Astrocyte of the cerebellum (primary cell): Measurements from ENCODE around the gene ASB15.

Source experiments
- DNase-seq: peaks from one replicate; pipeline ENCODE4 v3.0.0-alpha.2; 2011; ENCODE audit warnings: low read depth
- H3K4me3 ChIP-seq: 2 replicates; pipeline ENCODE4 v1.5.1; 2011; ENCODE audit warnings: mild to moderate bottlenecking, low read depth, low read length, moderate library complexity
- CTCF ChIP-seq: IDR thresholded peaks from 2 replicates; pipeline ENCODE4 v1.5.1; 2012; ENCODE audit warnings: low read length, low read depth, moderate library complexity, mild to moderate bottlenecking; ENCODE audit errors: missing control alignments
- in situ Hi-C: cut with HindIII; loops from 2 replicates; pipeline ENCODE4 v1.10.0; 2017; ENCODE audit warnings: low sequenced_read_pairs

The ASB15 gene

DNA sequence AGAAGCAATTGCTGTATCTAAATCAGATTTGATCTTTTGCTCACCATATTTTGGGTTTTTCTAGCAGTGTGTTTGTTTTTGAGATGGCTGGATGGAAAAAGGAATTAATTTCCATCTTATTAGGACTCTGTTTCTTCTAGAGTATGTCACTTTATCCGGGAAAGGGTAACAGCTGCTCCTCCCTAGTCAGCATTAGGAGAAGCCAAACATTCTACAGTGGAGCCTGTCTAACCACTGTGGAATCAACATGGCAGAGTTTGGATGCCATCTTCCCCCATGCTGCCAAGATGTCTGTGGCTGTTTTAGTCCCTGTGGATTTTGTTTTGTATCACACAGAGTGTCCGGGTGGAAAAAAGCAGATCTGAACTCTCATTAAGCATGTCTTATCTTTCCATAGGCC, 38.0 kb downstream of the ASB15 start:
- no peak for DNase-seq
- H3K4me3 ChIP-seq: no peak overlapping the region
- in situ Hi-C loops: no loop called here
- TF ChIP-seq CTCF: no peak

DNA sequence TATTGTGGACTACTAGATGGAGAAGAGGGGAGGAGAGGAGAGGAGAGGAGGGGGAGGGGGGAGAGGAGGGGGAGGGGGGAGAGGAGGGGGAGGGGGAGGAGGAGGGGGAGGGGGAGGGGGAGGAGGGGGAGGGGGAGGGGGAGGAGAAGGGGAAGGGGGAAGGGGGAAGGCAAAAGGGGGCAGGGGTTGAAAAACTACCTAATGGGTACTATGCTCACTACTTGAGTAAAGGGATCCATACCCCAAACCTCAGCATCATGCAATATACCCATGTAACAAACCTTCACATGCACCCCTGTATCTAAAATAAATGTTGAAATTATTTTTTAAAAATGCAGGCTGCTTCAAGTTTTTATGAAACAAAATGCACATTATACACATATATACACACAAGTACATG, 39.0 kb downstream of the ASB15 start:
- in situ Hi-C loops: no loop called here
- no peak for DNase-seq
- no peak for TF ChIP-seq CTCF
- H3K4me3 ChIP-seq: no peak overlapping the region

DNA sequence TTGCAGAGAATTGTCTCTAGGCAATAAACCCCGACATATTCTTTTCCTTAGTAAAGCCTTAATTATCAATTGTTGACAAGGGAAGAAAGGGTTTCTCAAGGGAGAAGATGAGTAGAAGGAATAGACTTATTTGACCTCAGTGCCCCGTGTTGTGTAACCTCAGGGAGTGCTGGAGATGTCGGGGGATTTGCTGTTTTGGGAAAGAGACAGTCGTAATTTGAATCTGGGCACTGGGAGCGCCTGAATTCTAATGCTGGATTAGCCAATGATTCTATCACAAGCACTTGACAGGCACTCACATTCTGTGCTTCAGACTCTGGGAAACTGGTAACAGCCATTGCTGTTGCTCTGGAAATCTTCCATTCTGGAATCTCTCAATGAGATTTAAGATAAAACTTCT, 40.3 kb downstream of the ASB15 start:
- in situ Hi-C loops: no loop called here
- no peak for DNase-seq
- H3K4me3 ChIP-seq: no peak overlapping the region
- TF ChIP-seq CTCF: no peak

- H3K4me3 ChIP-seq: peak overlapping the region; percentile 15
- peak; percentile 78 for DNase-seq
- in situ Hi-C loops: no loop called here
- no peak for TF ChIP-seq CTCF
These were observed 42.1 kb downstream of the ASB15 start for GRCh38 chr7:123643495-123644441.

DNA sequence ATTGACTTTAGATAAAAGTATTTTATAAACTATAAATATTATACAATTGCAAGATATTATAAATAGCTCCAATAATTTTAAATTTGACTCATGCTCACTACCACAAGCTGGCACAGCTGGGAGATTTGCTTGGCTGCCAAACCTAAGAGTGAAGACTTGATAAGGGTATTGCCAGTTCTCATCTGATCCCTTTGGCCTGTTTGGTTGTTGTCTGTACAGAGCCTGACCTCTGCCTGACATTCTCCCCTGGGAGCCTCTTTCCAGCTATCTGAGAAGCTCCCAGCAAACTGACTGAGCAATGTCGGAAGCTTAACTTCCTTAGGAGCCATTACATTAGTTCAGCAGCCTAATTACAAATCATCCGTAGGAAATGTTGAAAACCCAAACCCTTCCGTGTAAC, 43.9 kb downstream of the ASB15 start:
- in situ Hi-C loops: no loop called here
- DNase-seq: no peak
- H3K4me3 ChIP-seq: no peak overlapping the region
- no peak for TF ChIP-seq CTCF

DNA sequence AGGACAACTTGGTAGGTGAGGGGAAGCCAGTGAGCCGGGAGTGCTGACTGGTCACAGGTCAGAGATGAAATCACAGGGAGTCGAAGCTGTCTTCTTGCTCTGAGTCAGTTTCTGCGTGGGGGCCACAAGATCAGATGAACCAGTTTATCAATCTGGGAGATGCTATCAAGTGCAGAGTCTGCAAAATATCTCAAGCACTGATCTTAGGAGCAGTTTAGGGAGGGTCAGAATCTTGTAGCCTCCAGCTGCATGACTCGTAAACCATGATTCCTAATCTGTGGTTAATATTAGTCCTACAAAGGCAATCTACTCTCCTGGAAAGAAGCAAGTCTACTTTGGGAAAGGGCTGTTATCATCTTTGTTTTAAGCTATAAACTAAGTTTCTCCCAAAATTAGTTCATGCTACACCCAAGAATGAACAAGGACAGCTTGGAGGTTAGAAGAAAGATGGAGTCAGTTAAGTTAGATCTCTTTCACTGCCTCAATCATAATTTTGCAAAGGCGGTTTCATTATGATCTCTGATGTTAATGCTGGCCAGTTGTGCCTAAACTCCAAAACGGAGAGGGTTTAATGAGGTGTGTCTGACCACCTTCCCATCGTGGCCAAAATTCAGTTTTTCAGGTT, 45.6 kb downstream of the ASB15 start:
- DNase-seq: no peak
- in situ Hi-C loops: no loop called here
- TF ChIP-seq CTCF: no peak
- H3K4me3 ChIP-seq: no peak overlapping the region
